ENCODE data around the gene ATXN7L3.
A peak's percentile ranks its signal among the peaks of the same experiment; 100 is the strongest.
"Not testable (repeated sequence)": the region's sequence is repeated elsewhere in the genome, so short reads cannot be mapped to it uniquely, and the experiment has no call there.

The ATXN7L3 gene, protein sequence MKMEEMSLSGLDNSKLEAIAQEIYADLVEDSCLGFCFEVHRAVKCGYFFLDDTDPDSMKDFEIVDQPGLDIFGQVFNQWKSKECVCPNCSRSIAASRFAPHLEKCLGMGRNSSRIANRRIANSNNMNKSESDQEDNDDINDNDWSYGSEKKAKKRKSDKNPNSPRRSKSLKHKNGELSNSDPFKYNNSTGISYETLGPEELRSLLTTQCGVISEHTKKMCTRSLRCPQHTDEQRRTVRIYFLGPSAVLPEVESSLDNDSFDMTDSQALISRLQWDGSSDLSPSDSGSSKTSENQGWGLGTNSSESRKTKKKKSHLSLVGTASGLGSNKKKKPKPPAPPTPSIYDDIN

DNA sequence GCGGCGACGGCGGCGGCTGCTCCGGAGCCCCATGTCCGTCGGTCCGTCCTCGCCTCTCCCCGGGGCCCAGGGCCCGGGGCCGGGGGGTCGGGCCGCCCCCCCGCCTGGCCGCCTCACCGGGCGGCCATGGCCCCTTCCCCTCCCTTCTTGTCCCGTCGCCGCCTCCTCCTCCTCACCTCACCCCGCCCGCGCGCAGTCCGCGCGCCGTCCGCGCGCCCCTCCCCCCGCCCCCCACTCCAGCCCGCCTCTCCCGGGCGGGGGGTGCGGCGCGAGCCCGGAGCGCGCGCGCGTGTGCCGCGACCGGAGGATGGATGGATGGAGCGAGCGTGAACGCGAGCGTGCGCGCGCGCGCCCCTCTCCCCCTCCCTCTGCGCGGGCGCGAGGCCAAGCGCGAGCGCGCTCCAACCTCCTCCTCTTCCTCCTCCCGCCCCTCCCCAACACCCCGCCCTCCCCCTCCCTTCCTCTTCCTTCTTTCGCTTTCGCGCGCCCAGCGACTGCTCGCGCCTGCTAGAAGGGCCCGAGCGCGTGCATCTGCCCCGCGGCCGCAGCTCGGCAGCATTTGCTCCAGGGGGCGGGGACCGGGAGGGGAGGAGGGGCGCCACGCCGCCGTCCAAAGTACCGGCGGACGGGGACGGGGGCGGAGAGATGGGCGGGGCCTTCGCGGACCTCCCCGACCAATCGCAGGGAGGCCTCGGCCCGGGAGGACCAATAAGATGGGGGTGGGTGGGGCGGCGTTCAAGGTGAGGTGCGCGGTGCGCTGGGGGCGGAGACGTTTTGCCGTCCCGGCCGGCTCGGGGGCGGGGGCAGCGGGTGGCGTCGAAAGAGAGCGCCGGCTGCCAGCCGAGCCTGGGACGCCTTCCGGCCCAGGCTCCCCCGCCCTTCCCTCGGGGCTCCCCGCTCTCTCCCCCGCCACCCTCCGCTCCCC is at the start of gene ATXN7L3:
Gene ATXN7L3, minus strand, starts transcription at position 332 of the 925 bp plus-strand sequence. CDS start 1,814 bp downstream, outside the sequence.
- ATAC-seq: peak; percentile 84

DNA sequence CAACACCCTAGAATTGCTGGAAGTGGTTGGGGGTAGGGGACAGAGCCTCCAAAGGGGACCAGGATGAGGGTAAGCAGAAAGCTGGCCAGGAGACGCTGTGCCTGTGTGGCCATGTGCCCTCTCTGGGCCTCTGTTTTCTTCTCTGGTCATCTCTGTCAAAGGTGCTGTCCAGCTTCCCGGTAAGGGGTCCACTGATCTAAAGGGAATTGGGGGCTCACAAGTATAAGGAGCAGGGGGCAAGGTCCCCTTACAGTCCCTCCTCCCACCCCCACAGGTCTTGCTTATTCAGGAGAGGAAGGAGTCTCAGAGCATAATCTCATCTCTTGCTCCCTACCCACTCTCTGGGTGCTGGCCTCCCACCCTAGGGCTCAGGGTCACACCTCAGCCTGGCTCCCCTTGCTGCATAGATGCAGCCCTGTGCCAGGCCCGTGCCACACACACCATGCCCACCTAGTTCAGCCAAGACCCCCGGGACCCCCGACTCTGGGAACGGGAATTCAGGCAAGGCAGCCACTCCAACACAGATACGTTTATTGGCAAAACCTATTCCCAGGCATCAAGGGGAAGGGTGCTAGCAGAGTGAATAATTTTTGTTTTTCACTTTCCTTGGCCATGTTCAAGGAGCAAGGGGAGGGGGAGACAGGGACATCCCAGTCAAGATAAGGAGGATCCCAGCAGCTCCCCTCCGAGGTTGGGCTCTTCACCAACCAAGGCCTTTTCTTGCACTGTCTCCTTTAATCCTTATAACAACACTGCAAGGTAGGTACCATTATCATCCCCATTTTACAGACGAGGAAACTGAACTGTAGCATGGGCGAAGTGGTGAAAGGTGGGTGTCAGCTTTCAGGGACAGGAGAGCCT is 48.4 kb upstream of the ATXN7L3 start:
- ATAC-seq: no peak

DNA sequence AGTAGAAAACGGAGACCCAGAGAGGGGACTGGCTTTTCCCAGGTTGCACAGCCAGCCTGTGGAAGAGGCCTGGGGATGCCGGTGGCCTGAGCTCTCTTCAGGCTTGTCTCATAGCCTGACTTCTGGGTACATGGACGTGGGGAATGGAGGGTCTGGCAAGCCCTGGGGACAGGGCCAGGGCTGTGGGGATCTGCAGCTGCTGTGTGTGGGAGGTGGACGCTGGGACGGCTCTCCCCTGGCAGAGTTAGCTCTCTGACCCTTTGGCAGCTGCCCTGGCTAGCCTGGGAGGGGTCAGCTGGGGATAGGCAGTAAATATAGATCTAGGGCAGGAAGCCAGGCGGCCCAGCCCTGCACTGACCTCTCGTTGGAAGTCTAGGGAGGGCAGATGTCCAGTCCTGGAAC is 47.8 kb upstream of the ATXN7L3 start:
- ATAC-seq: no peak

DNA sequence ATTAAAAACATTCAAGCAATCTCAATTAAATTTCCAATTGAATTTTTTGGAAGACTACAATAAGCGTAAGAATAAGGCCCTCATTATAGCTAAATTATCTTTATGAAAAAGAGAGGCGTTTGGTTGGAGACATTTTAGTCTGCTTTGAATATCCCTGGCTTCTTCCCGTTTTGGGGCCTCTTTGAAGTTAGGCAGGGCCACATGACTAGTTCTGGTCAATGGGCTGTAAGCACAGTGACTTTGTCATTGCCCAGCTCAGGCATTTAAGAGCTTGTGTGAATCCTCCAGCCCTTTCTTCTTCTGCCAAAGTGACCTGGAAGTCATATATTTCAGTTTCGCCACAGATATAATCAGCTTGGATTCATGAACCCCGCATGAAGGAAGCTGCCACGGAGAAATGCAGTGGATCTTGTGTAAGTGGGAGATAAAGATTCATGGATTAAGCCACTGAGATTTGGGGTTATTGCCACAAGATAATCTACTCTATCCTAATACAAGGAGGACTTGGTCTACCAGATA is 41.5 kb upstream of the ATXN7L3 start:
- no peak for ATAC-seq

DNA sequence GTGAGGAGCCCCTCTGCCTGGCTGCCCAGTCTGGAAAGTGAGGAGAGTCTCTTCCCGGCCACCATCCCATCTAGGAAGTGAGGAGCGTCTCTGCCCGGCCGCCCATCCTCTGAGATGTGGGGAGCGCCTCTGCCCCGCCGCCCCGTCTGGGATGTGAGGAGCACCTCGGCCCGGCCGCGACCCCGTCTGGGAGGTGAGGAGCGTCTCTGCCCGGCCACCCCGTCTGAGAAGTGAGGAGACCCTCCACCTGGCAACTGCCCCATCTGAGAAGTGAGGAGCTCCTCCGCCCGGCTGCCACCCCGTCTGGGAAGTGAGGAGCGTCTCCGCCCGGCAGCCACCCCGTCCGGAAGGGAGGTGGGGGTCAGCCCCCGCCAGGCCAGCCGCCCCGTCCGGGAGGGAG is 38.2 kb upstream of the ATXN7L3 start:
- not testable (repeated sequence) for ATAC-seq

DNA sequence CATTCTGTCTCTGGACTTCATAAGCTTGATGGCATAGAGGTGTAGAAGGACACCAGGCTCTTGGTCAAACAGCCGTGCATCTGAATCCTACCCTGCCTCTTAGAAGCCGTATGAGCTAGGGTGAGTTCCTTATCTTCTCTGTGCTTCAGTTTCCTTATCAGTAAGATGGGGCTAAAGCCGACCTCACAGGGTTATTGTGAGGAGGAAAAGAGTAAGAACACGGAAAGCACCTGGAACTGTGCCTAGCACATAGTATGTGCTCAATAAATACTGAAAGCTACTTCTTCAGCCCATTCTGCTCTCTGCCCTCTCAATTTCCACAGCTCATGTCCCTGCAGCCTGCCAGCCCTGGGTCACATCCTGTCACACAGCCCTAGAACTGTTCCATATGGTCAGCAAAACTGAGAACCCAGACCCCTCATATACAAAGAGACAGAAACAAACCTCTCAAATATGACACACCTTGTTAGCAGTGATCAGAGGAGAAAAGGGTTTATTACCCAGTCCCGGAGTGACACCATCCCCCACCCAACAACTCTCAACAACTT is 36.8 kb upstream of the ATXN7L3 start:
- ATAC-seq: no peak

DNA sequence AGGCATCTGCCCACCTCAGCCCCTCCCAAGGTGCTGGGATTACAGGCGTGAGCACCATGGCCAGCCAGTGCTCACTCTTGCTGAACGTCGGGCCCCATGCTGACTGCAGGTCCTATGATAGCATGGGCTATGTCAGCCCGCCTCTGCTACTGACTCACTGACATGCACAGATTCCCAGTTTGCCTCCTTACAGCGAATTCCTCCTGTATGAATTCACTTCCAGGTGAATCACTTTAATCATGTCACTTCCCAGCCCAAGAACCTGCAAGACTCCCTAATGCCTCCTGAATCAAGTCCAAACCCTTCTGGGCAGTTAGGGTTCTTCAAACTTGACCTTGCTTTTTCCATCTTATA is 35.9 kb upstream of the ATXN7L3 start:
- ATAC-seq: no peak

DNA sequence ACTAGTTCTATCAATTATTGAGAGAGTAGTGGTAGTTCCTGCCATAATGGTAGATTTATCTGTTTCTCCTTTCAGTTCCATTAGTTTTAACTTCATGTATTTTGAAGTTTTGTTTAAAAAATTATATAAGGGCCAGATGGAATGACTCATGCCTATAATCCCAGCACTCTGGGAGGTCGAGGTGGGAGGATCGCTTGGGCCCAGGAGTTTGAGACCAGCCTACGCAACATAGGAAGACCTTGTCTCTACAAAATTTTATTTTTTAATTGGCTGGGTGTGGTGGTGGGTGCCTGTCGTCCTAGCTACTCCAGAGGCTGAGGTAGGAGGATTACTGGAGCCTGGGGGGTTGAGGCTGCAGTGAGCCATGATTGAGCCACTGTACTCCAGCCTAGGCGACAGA is 33.9 kb upstream of the ATXN7L3 start:
- ATAC-seq: no peak

DNA sequence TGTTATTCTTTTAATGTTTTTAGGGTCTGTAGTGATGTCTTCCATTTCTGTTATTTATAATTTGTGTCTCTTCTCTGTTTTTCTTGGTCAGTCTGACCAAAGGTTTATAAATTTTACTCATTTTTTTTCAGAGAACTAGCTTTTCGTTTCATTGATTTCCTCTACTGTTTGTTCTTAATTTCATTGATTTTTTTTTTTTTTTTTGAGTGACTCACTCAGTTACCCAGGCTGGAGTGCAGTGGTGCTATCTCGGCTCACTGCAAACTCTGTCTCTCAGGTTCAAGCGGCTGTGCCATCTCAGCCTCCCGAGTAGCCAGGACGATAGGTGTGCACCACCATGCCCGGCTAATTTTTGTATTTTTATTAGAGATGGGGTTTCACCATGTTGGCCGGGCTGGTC is 32.4 kb upstream of the ATXN7L3 start:
- no peak for ATAC-seq

DNA sequence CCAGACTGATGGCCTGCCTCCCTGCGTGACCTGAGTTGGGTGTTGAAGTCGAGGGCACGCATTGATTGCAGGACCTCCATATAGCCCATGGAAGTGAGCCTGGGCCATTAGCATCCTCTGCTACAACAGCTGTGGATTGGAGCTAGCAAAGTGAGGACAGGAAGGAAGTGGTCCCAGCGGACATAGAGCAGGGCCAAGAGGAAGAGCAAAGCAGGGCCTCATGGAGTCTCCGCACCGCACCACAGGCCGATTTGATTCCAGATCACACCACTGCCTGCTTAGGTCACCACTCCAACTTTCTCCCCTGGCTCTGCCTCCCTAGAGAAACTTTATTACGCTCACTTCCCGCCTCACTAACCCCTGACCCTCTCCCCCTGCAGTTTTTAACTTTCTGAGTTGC is 30.5 kb upstream of the ATXN7L3 start:
- ATAC-seq: no peak

DNA sequence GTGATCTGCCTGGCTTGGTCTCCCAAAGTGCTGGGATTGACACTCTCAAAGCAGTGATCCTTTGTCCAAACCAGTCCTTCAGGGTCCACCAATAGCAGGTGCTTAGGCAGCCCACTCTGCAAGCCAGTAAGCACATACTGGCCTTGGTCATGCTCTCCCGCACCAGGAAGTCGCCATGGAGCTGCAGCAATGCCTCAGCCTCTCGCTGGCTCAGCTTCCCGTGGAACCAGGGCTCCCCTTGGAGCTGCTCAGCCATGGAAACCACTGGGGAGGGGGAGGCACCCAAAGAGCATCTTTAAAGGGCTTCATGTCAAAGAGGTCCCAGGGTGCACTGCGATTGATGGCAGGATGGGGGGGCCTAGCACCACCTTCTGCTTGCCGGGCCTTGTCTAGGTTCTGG is 29.4 kb upstream of the ATXN7L3 start:
- ATAC-seq: no peak

DNA sequence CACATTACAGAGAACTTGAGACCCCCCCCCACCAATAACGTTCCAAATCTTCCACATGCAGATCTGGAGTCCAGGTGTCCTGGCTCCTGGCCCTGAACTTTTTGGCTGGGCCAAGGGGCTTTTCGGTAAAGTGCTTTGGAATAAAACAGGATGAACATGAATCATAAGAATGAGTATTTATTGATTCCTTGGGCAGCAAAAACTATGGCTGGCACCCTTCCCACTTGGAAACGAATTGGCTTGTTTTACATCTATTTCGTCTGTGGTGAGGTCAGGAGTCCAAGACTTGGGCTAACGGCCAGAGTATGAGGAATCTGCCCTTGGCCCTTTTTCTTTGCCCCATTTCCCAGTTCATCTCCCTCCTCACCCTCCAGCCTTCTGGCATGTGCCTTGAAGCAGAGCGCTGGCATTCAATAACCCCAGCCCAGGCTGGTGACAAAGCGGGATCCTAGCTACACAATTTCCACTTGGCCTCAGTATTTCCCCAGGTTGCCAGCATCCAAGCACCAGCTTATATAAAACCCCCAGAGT is 23.9 kb upstream of the ATXN7L3 start:
- no peak for ATAC-seq

DNA sequence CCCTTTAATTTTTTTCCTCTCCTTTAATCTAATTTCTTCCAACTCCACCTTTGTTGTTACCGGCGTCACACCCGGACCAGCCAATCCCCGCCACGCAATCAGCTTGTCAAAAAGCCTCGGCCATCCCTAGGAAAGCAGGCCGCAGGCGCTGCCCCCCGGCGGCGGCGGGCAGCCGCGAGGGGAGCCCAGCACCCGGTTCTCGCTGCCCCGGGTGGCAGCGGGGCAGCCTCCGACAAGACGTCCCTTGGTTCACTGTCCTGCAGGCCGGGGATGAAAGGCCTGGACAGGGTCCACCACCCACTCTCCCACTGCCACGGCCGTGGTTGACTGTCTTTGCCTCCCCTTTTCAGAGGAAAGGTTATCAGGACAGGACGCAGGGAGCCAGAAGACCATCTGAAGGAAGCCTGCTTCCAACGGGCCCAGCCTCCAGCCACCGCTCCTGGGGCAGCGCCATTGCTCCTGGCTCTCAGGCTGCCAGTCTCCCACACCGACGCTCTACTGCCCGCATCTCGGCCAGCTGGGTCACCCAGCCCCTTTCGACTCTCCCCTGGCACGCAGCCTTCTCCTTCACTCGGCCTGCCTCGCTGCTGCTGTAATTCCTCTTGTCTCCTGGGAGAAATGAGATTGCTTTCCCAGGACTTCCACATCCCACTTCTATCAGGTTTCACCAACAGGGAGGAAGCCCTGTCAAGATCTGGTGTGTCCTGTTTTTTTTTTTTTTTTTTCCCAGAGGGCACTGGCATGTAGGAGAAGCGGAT is 22.6 kb upstream of the ATXN7L3 start:
- no peak for ATAC-seq

DNA sequence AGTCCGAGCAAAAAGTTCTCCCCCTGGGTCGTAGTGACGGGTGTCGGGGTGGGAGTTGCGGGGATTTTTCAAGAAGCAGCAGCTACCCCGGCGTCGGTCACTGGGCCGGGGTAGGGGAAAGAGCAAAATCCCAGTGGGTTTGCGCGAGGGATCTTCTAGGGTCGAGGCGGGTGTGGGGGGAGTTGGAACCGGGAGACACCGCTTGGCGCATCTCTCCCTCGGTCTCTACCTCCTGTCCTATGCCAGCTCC is 22.1 kb upstream of the ATXN7L3 start:
- no peak for ATAC-seq

DNA sequence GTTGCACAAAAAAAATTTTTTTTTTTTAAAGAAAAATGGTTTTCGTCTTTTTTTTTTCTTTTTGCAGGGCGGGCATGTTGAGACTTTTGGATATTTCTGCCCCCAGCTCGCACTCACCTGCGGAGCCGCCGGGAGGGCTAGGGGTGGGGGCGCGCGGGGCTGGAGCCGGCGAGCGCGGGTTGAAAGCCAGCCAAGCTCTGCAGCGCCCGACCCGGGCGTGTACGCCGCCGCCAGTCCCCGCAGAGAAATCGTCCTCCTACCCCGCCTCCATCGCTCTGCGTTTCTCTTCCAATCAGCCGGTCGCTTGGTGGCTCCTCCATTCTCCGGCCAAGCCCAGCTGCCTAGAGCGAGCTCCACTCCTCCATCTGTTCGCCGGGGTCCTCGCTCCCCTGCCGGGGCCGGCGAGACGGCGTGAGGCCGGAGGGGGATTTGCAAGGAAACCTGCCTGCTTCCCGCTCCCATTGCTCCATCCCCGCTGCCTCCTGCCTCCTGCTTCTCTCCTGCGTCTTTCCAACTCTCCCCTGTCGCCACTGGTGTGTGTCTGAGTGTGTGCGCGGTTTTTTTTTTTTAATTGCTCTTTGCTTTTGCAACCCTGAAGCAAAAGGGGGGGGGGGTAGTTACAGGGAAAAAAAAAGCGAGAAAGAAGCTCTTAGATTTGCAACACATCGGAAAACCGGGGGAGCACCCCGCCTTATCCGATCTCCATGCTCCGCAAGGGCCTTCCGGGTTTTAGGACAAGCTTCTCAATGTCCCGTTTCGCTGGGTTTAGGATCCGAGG is 21.6 kb upstream of the ATXN7L3 start:
- ATAC-seq: peak; percentile 17 to 19

DNA sequence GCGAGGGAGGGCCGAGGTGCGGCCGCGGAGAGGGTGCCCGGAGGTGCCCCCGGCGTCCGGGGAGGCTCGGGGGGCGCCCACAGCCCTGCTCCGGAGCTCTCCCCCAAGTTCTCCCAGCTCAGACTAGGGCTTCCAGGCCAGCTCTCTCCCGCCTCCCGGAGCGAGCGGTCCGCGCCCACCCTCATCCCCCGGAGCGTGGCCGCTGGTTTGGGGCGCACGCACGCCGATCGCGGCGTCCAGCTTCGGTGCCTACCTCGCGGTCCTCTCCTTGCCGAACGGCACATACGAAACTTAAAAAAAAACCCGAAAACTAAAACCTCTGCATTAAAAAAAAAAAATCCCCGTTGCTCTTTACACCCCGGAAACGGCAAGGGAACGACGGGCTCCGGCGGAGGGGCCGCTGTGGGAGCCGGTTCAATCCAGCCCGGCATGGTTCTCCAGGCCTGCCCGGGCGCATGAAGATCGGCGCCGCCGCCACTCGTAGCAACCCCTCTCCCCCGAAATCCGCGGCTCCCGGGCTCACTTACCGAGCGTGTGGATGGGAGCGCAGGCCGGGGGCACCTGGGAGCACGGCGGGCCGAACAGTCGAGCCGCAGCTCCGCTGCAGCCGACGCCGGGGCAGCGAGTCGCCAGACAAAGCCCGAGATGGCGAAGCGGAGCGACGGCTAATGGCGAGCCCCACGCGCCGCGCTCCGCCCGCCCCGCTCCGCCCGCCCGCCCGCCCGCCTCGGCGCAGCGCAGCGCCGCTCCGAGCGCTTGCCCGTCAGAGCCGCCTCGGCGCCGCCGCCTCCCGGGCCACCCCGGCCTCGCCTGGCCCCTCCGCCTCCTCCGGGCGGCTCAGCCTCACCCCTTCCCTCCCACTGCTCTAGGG is 20.8 kb upstream of the ATXN7L3 start:
- ATAC-seq: peak; percentile 29 to 33

DNA sequence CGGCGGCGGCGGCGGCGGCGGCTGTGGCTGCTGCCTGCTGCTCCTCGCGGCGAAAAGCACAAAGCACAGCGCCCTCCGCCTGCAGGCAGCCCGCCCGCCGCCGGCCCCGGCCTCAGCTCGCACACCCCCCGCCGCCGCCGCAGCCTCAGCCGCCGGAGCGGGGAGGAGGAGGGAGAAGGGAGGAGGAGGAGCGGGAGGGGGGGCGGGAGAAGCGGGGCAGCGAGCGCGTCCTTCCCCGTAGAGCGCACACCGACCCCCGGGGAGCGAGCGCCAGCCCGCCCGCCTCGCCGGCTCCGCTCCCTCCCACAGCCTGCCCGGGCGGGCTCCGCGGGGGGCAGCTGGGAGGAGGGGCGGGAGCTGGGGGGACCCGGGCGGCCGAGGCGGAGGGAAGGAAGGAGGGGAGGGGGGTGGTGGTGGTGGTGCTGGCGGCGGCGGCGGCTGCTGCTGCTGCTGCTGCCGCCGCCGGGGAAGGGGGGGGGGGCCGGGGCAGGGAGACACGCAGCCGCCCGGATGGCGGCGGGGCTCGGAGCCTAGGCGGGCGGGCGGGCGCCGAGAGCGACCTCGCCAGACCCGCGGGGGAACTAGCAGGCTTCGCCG is 20.0 kb upstream of the ATXN7L3 start, which contains the start of gene UBTF:
Gene UBTF, minus strand, starts transcription at position 60 of the 597 bp plus-strand sequence. CDS start 1,446 bp downstream, outside the sequence.
- peak; percentile 13 to 19 for ATAC-seq

DNA sequence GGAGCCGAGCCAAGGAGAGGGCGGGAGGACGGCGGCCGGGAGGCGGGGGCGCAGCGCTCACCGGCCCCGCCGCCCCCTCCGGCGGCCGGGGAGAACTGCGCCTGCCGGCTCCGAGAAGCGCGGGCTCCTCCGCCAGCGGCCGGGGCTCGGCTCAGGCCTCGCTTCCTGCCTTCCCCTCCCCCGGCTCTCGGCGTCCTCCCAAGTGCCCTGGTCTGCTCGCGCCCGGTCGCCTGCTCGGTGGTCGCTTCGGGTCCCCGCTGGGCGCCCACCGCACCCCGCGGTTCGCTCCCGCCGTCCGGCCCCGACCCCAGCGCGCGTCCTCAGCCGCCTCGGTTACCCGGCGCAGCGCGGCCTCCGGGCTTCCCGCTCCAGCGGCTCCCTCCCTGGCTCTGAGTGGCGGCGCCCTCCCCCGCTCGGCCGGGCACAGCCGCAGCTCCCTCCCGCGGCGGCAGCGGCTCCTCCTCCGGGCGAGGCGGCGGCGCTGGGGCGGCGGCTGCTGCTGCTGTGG is 19.5 kb upstream of the ATXN7L3 start:
- ATAC-seq: peak; percentile 47 to 50

All from activated CD4-positive, CD25-positive, alpha-beta regulatory T cell treated with anti-CD3 and anti-CD28 coated beads, Interleukin-2, amount 50 U/mL, for 24 hours (primary cell).